SJSA1 (cell line): ENCODE results near the gene PSMG3. TPM values are rescaled to one million over a fixed set of nuclear protein-coding genes. Genes with fewer than 3 reads are reported as not detected.

Experiments
- DNase-seq, 2 experiments: peaks; one replicate each; pipeline ENCODE4 v3.0.0-alpha.2; 2015 to 2020; ENCODE audit warnings: low spot score in 2 of 2, low read depth in 1 of 2
- H3K27ac ChIP-seq: fragments of 250-450 bp; sonication (Bioruptor Pico); 2 replicates; pipeline ENCODE4 v1.5.1; 2020; ENCODE audit warnings: mild to moderate bottlenecking, moderate library complexity
- H3K27me3 ChIP-seq: fragments of 250-450 bp; sonication (Bioruptor Pico); replicated peaks from 2 replicates; pipeline ENCODE4 v1.5.1; 2020; ENCODE audit warnings: mild to moderate bottlenecking, moderate library complexity
- H3K36me3 ChIP-seq: fragments of 250-450 bp; sonication (Bioruptor Pico); 2 replicates; pipeline ENCODE4 v1.5.1; 2020; ENCODE audit warnings: mild to moderate bottlenecking
- H3K4me1 ChIP-seq: fragments of 250-450 bp; sonication (Bioruptor Pico); replicated peaks from 2 replicates; pipeline ENCODE4 v1.6.1; 2021; ENCODE audit warnings: mild to moderate bottlenecking
- H3K4me3 ChIP-seq: fragments of 250-450 bp; sonication (Bioruptor Pico); 2 replicates; pipeline ENCODE4 v1.5.1; 2020; ENCODE audit warnings: mild to moderate bottlenecking
- H3K9me3 ChIP-seq: fragments of 250-450 bp; sonication (Bioruptor Pico); replicated peaks from 2 replicates; pipeline ENCODE4 v1.5.1; 2020; ENCODE audit warnings: mild to moderate bottlenecking
- total RNA-seq: library from RNA; depleted of rRNA; stranded (reverse); fragments of >200 nt; shearing (Covaris generic); gene quantifications from 2 replicates; pipeline ENCODE4 v1.2.3, GENCODE V29; 2014

Gene PSMG3
- total RNA-seq, 1 experiment from 2014 or later, result 84.7 TPM

DNA sequence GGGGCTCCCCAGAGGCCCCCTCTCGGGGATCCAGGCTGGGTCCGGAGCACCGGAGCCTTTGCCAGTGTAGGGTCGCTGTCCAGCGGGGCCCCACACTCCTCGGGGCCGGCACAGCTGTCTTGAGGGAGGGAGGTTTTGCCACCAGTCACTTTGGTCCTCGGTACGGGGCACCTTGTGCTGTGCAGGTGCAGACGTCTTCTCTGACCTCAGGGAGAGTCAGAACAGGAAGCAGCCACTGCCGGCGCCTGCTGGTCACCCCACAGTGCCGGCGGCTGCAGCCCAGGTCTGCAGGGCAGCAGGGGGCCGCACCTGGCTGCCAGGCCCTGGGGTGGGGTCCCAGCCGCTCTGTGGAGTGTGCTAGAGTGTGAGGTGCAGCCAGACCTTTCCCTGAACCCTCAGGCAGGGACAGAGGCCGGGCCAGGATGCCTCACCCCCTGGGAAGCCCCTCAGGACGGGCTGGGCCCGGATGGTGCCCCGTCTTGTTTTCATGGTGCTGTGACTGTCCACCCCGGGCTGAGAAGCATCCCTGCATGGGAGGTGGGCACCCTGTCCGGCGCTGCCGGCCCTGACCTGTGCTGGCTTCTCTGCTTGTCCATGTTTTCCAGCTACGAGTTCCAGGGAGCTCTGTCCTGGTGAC is 31.2 kb downstream of the PSMG3 start:
- Histone ChIP-seq H3K4me1 (peaks cover 51% of the 10 kb centered on the region), H3K4me3 (peak overlapping the region; percentile 39), H3K27me3 (no peaks in the 10 kb centered on the region), H3K27ac (peak overlapping the region; percentile 100), H3K36me3 (peaks cover 75% of the 10 kb centered on the region), H3K9me3 (no peaks in the 10 kb centered on the region)
- DNase-seq, result no peak

DNA sequence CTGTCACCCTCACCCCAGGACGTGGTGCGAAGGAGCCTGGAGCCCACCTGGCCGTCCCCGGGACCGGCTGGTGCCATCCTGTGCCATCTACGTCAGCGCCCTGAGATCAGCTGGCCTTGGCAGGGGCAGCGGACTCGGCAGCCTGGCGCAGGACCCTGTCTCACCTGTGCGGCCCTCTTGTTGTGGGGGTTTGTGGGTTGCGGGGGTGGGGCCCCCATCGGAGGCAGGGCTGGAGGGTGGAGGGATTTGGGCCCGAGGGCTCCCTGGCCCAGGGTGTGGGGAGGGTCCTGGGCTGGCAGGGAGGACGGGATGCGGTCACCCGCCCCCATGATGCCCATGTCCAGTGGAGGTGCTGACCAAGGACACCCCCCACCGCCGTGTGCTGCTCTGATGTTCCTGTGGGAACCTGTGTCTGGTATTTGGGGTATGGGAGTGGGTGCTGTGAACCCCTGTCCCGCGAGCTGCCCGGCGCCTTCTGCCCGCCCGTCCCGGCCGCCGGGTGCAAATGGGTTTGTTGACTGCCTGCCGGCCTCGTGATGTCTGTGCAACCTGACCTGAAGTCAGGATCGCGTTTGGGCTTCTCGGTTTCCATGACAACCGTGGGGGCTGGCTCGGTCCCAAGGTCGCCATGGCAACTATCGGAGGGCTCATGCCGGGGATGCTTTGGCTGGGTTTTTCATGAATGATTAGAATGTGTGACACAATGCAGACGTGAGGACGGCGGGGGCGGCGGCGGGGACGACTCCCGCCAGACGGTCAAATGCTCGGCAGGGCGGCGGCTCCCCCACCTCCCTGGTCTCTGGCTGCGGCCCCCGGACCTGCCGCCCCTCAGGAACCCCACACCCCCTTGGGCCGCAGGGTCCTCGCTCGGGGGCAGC is 32.1 kb downstream of the PSMG3 start:
- H3K36me3 ChIP-seq, result peaks cover 70% of the 10 kb centered on the region
- peaks cover 60% of the 10 kb centered on the region for H3K4me1 ChIP-seq
- peak; percentile 98 to 99 for DNase-seq
- H3K27ac ChIP-seq, result peak overlapping the region; percentile 100
- peak overlapping the region; percentile 39 for H3K4me3 ChIP-seq
- H3K9me3 ChIP-seq, result no peaks in the 10 kb centered on the region
- no peaks in the 10 kb centered on the region for H3K27me3 ChIP-seq

DNA sequence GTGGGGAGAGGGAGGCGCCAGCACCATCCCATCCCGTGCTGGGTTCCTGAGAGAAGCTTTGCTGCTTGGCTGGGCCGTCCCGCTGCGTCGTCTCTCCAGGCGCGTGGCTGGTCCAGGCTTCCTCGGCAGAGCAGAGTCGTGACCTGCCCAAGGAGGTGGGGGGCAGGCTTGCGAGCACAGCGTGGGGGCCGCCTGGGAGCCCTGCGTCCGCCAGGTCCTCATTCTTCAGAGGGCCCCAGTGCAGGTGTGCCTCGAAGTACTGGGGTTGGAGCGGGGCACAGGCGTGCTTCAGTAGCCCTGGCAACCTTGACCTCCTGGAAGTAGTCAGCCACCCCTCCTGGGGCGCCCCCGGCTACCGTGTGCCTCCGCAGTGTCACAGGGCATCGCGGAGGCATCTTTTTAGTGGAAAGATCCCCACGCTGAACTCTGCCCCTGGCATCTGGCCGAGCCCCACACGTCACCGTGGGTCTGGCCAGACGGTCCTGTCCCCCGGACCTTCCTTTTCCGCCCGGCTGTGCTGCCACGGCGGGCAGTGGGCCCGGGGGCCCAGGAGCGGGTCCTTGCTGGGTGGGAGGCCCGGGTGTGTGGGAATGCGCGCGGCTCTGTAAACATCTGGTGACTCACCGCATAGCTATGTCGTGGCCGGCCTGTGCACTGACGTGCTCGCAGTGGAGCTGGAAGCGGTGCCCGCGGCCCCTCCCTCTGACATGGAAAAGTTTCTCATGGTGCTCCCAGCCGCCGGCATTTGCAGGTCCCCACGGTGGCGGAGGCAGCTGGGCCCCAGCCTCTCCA is 32.9 kb downstream of the PSMG3 start:
- peaks cover 62% of the 10 kb centered on the region for H3K36me3 ChIP-seq
- H3K4me3 ChIP-seq, result peak overlapping the region; percentile 39
- peaks cover 67% of the 10 kb centered on the region for H3K4me1 ChIP-seq
- peak overlapping the region; percentile 100 for H3K27ac ChIP-seq
- peak; percentile 99 for DNase-seq
- no peaks in the 10 kb centered on the region for H3K27me3 ChIP-seq
- no peaks in the 10 kb centered on the region for H3K9me3 ChIP-seq

DNA sequence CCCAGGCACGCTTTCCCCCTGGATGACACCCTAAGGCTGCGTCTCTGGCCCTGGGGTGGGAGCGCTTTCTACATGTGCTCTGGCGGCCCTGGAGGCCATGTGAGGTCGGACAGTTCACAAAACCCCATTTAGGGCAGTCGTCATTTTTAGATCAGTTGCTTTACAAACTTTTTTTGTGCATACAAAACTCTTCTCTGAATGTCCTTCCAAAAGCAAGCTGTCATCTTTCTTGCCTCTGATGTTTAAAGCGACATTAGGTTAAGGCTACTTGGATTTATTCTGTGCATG is 33.4 kb downstream of the PSMG3 start:
- Histone ChIP-seq H3K27me3 (no peaks in the 10 kb centered on the region), H3K27ac (peak overlapping the region; percentile 100), H3K9me3 (no peaks in the 10 kb centered on the region), H3K4me1 (peaks cover 73% of the 10 kb centered on the region), H3K36me3 (peaks cover 57% of the 10 kb centered on the region), H3K4me3 (no peak overlapping the region)
- no peak for DNase-seq

DNA sequence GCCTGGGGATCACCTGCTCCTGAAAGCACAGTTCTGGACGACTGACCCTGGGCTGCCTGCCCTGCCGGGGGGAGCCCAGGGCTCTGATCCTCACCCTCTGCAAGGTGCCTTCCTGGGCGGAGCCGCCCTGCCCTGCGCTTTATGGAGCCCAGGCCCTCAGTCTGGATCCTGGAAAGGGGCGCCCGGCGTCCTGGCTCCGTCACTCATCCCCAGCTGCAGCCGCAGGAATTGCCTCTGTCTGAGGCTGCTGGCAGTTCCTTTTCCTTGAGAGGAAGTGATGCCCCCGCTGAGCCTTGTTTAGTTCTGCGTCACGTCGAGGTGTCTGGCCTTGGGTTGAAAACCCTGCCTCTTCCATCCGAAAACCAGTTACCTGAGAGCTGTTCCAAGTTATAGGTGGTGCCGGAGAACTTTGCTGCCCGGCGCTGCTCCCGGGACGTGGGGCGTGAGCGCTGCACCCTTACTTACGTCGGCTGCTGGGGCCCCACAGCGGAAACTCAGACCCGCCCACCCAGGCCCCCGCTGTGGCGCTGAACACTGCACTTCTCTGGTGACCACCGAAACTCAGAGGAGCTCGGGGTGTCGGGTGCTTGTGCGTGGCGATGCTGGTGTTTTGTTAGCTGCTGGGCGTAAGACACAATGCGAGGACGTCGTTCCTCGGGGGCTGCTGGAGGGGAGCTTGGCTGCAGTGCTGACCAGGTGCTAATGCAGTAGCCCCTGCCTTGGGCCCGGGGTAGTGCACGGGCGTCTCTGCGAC is 34.0 kb downstream of the PSMG3 start:
- no peak overlapping the region for H3K4me3 ChIP-seq
- H3K9me3 ChIP-seq, result no peaks in the 10 kb centered on the region
- peaks cover 75% of the 10 kb centered on the region for H3K4me1 ChIP-seq
- peaks cover 51% of the 10 kb centered on the region for H3K36me3 ChIP-seq
- no peak for DNase-seq
- peak overlapping the region; percentile 100 for H3K27ac ChIP-seq
- no peaks in the 10 kb centered on the region for H3K27me3 ChIP-seq

DNA sequence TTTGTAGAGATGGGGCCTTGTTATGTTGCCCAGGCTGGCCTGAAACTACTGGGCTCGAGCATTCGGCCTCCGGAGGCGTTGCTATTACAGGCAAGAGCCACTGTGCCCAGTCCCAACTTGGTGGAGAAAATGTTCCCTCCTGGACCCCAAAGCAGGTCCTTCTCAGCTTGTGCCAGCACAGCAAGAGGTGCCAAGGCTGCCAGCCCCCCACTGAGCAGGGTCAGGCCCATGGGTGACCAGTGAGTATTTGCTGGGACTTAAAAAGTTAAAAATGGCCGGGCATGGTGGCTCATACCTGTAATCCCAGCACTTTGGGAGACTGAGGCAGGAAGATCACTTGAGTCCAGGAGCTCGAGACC is 34.8 kb downstream of the PSMG3 start:
- no peak for DNase-seq
- H3K27ac ChIP-seq, result no peak overlapping the region
- peaks cover 78% of the 10 kb centered on the region for H3K4me1 ChIP-seq

DNA sequence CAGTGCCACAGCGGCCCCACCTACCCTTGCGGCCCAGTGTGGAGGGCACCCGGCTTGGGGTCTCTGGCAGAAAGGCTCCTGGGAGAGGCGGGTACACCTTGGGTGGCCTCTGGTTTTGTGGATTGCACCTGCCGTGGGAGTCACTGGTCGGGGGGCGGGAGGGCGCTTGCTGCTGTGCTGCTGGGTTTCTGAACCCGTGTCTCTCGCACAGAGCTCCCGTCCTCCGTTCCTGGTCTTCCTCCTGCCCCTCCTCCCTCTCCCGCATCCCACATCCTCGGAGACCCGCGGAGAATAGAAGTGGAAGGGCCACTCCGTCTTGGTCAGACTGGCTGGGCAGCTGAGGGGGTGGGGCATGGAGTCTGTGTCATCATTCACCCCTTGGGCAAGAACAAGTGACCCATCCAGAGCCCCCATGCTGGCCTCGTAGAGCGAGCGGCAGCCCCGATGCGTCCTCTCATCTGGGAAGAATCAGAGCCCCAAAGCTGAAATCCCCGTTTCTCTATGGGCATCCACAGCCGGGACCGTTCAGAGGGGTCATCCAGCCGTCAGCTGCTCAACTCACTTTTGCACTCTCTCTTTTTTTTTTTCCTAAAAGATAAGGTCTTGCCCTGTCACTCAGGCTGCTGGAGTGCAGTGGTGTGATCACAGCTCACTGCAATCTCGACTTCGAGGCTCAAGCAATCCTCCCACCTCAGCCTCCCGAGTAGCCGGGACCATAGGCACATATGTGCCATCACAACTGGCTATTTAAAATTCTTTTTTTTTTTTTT is 35.3 kb downstream of the PSMG3 start:
- Histone ChIP-seq H3K4me1 (peaks cover 77% of the 10 kb centered on the region), H3K27ac (peak overlapping the region; percentile 92), H3K27me3 (no peaks in the 10 kb centered on the region), H3K9me3 (no peaks in the 10 kb centered on the region), H3K4me3 (no peak overlapping the region), H3K36me3 (peaks cover 39% of the 10 kb centered on the region)
- no peak for DNase-seq

More for the DNA sequence above, 34.8 kb downstream of the PSMG3 start:
- Histone ChIP-seq H3K36me3 (peaks cover 45% of the 10 kb centered on the region), H3K9me3 (no peaks in the 10 kb centered on the region), H3K27me3 (no peaks in the 10 kb centered on the region), H3K4me3 (no peak overlapping the region)

DNA sequence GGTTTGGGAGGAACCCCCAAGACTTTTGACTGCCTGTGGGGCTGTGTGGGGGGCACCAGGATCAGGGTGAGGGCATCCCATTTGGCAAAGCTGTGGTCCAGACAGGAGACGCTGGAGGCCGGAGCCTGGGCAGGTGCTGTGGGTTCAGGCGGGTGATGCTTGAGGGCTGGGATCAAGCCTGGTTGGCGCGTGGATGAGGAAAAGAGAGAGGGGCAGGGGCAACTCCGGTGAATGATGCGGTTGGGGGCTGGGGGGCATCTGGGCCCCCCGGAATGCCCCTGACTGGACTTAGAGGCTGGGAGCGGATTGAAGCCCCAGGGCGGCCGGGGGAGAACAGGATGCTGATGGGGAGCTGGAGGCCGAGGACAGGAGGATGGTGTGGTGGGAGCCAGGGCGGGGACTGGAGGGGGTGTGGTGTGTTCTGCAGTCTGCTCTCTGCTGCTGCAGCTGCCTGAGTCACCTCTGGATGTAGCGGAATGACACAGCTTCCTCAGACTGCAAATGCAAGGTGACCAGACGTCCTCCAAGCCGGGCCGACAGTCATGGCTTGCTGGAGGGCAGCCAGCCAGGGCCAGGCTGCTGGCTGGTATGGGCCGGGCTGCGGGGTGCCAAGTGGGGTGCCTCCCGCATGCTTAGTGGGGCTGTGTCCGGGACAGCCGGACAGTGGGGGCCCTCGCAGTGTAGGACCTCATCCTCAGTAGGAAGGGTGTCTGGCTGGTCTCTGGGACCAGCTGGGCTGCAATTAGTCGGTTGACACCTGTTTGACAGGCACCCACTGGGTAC is 36.1 kb downstream of the PSMG3 start:
- Histone ChIP-seq H3K4me1 (peaks cover 69% of the 10 kb centered on the region), H3K36me3 (peaks cover 32% of the 10 kb centered on the region), H3K27me3 (no peaks in the 10 kb centered on the region), H3K4me3 (peak overlapping the region; percentile 58), H3K9me3 (no peaks in the 10 kb centered on the region), H3K27ac (peak overlapping the region; percentile 92)
- DNase-seq, result peak; percentile 75 to 94

DNA sequence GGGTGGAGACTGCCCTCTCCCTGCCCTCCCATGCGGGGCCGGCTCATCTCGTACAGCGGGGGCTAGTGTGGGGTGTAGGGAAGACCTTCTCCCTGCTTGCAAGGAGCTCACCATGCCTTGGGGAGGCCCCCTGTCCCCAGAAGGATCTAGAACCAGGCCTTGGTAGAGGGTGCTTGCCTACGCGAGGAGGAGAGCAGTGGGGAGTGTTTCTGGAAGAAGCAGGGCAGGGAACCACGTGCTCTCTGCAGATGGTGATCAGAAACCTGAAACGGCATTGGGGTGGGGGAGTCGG is 36.6 kb downstream of the PSMG3 start:
- Histone ChIP-seq H3K4me1 (peaks cover 64% of the 10 kb centered on the region), H3K9me3 (no peaks in the 10 kb centered on the region)
- DNase-seq, result no peak

DNA sequence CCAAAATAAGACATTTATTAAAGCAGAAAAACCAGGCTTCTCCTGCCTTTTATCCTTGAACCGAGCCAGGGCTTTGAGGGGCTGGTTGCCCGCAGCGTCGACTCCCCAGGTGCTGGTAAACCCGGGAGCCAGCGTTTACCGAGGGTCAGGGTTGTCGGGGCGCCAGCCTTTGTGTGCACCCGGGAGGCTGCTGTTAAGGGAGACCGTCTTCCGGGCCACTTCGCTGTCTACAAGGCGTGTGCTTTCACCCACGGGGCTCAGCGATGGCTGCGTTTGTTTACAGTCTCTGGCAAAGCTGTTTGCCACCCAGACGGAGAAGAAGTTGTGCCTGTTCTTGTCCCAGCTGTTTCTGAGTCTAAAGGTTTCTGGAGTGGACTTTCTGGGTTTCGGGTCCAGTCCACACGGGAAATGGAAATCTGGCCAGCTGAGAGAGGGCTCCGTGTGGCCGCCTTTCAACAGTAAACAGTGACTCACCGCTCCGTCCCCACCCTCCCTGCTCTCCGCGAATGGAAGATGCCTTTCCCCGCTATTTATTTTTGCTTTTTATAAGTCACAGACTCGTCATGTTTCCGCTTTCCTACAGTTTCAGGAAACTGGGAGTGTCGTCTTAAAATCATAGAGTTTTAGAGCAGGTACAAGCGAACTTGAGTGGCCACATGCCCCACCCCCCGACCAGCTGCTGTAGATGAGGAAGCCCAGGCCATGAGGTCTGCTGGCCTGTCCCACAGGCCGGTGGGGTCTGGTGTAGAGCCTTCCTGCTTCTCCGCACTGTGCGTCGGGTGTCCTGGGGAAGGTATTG is 37.2 kb downstream of the PSMG3 start:
- H3K27ac ChIP-seq, result peak overlapping the region; percentile 92
- no peaks in the 10 kb centered on the region for H3K27me3 ChIP-seq
- H3K4me3 ChIP-seq, result peak overlapping the region; percentile 58
- H3K9me3 ChIP-seq, result no peaks in the 10 kb centered on the region
- DNase-seq, result peak; percentile 93 to 97
- H3K36me3 ChIP-seq, result peaks cover 27% of the 10 kb centered on the region
- H3K4me1 ChIP-seq, result peaks cover 61% of the 10 kb centered on the region

More for the DNA sequence above, 36.6 kb downstream of the PSMG3 start:
- peak overlapping the region; percentile 92 for H3K27ac ChIP-seq
- H3K27me3 ChIP-seq, result no peaks in the 10 kb centered on the region
- H3K36me3 ChIP-seq, result peaks cover 29% of the 10 kb centered on the region
- peak overlapping the region; percentile 58 for H3K4me3 ChIP-seq

DNA sequence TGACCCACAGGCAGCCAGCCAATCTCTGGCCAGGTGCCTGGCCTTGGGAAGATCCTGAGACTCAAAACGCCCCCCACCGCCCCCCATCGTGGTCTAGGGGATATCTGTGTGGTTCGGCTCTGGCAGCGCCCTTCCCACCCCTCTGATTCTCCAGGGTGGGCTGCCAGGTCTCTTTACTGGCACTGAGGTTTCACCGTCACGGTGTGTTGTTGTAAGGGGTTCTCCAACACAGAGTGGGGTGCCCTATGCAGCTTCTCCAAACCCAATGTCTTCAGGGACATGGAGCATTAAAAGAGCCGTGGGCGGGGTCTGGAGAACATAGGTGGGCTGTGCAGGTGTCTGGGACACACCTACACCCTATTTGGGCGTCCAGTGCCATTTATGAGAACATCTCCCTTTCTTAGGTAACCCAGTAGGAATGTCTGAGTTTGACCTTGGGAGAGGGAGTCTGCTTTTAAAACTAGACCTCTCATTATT is 37.8 kb downstream of the PSMG3 start:
- Histone ChIP-seq H3K27ac (peak overlapping the region; percentile 92), H3K36me3 (peaks cover 24% of the 10 kb centered on the region), H3K4me1 (peaks cover 61% of the 10 kb centered on the region), H3K4me3 (peak overlapping the region; percentile 58), H3K27me3 (no peaks in the 10 kb centered on the region), H3K9me3 (no peaks in the 10 kb centered on the region)
- DNase-seq, result no peak
